HCT116 (cell line): ENCODE measurements around the gene CD3E.

Experiments
- CEBPB ChIP-seq: IDR thresholded peaks from 2 replicates; pipeline ENCODE4 v1.6.1; 2012; ENCODE audit warnings: low read depth
- EZH2 ChIP-seq: fragments of 200-600 bp; sonication (generic); IDR thresholded peaks from 2 replicates; pipeline ENCODE4 v1.6.1; 2017; ENCODE audit warnings: antibody characterized with exemption, mixed run types
- POLR2A ChIP-seq: IDR thresholded peaks from 2 replicates; pipeline ENCODE4 v1.7.0; 2011; ENCODE audit warnings: borderline replicate concordance; ENCODE audit not compliant: insufficient read depth, insufficient read length; ENCODE audit errors: extremely low read depth
- POLR2AphosphoS5 ChIP-seq: IDR thresholded peaks from 2 replicates; pipeline ENCODE4 v1.6.1; 2011; ENCODE audit warnings: mild to moderate bottlenecking, low read depth, low read length, moderate library complexity
- TF ChIP-seq, protein P1 (sequence below), 3 experiments: fragments of 200-600 bp in 1 of 3; sonication (generic) in 1 of 3; IDR thresholded peaks in 2 of 3; conservative IDR thresholded peaks in 1 of 3; 2 replicates each; pipeline ENCODE4 v1.5.1; 2012 to 2017; ENCODE audit warnings: low read depth in 2 of 3, low read length in 2 of 3, antibody characterized with exemption in 1 of 3, borderline replicate concordance in 1 of 3, control low read depth in 1 of 3, mild to moderate bottlenecking in 1 of 3, mixed read lengths in 1 of 3, mixed run types in 1 of 3, moderate library complexity in 1 of 3; ENCODE audit not compliant: insufficient read depth in 1 of 3
- TF ChIP-seq, protein P2 (sequence below): IDR thresholded peaks from 2 replicates; pipeline ENCODE4 v1.6.1; 2012; ENCODE audit warnings: low read depth

DNA sequence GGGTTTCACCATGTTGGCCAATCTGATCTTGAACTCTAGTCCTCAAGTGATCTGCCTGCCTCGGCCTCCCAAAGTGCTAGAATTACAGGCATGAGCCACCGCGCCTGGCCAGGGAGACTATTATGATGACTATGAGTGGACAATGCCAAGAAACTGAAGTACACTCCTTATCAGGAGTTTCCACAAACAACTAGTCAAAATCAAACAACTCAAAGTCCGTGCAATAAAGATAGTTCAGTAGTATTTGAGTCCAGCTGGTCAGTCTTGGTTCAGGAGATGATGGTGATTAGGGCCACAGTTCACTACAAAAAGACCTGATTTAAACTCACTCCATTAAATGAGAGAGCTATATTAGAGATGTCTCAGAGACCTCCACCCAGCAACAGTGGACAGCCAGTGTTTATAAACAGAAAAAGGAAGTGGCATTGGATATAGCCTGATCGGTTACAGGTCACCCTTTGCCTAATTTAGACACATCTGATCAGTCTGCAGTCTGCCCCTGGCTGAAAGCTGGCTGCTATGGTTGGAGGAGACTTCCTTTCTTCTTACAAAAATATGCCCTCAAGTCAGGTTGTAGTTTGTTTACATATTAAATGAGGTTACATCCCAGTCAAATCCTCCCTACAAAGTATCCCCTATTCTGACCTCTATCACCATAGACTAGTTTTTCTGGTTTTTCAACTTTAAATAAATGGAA, 17.0 kb downstream of the CD3E start:
- TF ChIP-seq POLR2AphosphoS5 = no peak
- TF ChIP-seq, protein P1, sequence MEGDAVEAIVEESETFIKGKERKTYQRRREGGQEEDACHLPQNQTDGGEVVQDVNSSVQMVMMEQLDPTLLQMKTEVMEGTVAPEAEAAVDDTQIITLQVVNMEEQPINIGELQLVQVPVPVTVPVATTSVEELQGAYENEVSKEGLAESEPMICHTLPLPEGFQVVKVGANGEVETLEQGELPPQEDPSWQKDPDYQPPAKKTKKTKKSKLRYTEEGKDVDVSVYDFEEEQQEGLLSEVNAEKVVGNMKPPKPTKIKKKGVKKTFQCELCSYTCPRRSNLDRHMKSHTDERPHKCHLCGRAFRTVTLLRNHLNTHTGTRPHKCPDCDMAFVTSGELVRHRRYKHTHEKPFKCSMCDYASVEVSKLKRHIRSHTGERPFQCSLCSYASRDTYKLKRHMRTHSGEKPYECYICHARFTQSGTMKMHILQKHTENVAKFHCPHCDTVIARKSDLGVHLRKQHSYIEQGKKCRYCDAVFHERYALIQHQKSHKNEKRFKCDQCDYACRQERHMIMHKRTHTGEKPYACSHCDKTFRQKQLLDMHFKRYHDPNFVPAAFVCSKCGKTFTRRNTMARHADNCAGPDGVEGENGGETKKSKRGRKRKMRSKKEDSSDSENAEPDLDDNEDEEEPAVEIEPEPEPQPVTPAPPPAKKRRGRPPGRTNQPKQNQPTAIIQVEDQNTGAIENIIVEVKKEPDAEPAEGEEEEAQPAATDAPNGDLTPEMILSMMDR (IDR thresholded peaks at IDR 0.05 in 2 of 3, conservative IDR thresholded peaks at IDR 0.05 in 1 of 3; ENCODE audit: borderline replicate concordance in 1 of 3, insufficient read depth in 1 of 3, low read depth in 2 of 3, low read length in 2 of 3) = no peak
- TF ChIP-seq EZH2 = no peak
- no peak for TF ChIP-seq POLR2A
- TF ChIP-seq, protein P2, sequence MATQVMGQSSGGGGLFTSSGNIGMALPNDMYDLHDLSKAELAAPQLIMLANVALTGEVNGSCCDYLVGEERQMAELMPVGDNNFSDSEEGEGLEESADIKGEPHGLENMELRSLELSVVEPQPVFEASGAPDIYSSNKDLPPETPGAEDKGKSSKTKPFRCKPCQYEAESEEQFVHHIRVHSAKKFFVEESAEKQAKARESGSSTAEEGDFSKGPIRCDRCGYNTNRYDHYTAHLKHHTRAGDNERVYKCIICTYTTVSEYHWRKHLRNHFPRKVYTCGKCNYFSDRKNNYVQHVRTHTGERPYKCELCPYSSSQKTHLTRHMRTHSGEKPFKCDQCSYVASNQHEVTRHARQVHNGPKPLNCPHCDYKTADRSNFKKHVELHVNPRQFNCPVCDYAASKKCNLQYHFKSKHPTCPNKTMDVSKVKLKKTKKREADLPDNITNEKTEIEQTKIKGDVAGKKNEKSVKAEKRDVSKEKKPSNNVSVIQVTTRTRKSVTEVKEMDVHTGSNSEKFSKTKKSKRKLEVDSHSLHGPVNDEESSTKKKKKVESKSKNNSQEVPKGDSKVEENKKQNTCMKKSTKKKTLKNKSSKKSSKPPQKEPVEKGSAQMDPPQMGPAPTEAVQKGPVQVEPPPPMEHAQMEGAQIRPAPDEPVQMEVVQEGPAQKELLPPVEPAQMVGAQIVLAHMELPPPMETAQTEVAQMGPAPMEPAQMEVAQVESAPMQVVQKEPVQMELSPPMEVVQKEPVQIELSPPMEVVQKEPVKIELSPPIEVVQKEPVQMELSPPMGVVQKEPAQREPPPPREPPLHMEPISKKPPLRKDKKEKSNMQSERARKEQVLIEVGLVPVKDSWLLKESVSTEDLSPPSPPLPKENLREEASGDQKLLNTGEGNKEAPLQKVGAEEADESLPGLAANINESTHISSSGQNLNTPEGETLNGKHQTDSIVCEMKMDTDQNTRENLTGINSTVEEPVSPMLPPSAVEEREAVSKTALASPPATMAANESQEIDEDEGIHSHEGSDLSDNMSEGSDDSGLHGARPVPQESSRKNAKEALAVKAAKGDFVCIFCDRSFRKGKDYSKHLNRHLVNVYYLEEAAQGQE = no peak
- TF ChIP-seq CEBPB = no peak
